ACC112 (cell line): Measurements from ENCODE around the gene ASS1.

Experiments used
- H2AFZ ChIP-seq: fragments of 200-600 bp; sonication (generic); one replicate; pipeline ENCODE4 v1.6.0; 2017; ENCODE audit warnings: antibody characterized with exemption, low read length; ENCODE audit not compliant: unreplicated experiment
- H3K27ac ChIP-seq: fragments of 200-600 bp; sonication (generic); 2 replicates; pipeline ENCODE4 v1.5.1; 2014; ENCODE audit warnings: low read depth, mild to moderate bottlenecking, antibody characterized with exemption, low read length, moderate library complexity
- H3K27me3 ChIP-seq: fragments of 200-600 bp; sonication (generic); 2 replicates; pipeline ENCODE4 v1.6.1; 2014; ENCODE audit warnings: mild to moderate bottlenecking, antibody characterized with exemption, low read length, moderate library complexity, mixed read lengths; ENCODE audit not compliant: insufficient read depth
- H3K36me3 ChIP-seq: fragments of 200-600 bp; sonication (generic); 2 replicates; pipeline ENCODE4 v1.6.1; 2016; ENCODE audit warnings: mild to moderate bottlenecking, antibody characterized with exemption, low read length, moderate library complexity, mixed read lengths; ENCODE audit not compliant: insufficient read depth
- H3K4me1 ChIP-seq: fragments of 200-600 bp; sonication (generic); one replicate; pipeline ENCODE4 v1.6.1; 2016; ENCODE audit warnings: low read length, mixed read lengths; ENCODE audit not compliant: insufficient read depth, unreplicated experiment, control insufficient read depth
- H3K4me3 ChIP-seq: fragments of 200-600 bp; sonication (generic); 2 replicates; pipeline ENCODE4 v1.5.1; 2014; ENCODE audit warnings: mild to moderate bottlenecking, low read depth, low read length
- H3K79me2 ChIP-seq: fragments of 200-600 bp; sonication (generic); one replicate; pipeline ENCODE4 v1.6.0; 2016; ENCODE audit warnings: low read length; ENCODE audit not compliant: control insufficient read depth, unreplicated experiment, insufficient read depth

Gene ASS1

GRCh38 chr9:130465383-130466096 is 20.8 kb downstream of the ASS1 start:
- no peaks in the 10 kb centered on the region for H3K36me3 ChIP-seq
- no peak overlapping the region for H3K4me3 ChIP-seq
- no peak overlapping the region for H2AFZ ChIP-seq
- no peaks in the 10 kb centered on the region for H3K27me3 ChIP-seq
- H3K79me2 ChIP-seq: no peaks in the 10 kb centered on the region
- no peak overlapping the region for H3K27ac ChIP-seq
- H3K4me1 ChIP-seq: no peaks in the 10 kb centered on the region

- H3K4me3 ChIP-seq: no peak overlapping the region
- H3K36me3 ChIP-seq: no peaks in the 10 kb centered on the region
Measured at GRCh38 chr9:130466537-130467217, 21.9 kb downstream of the ASS1 start.

GRCh38 chr9:130467316-130467715 is 22.6 kb downstream of the ASS1 start:
- H3K27me3 ChIP-seq: no peaks in the 10 kb centered on the region
- no peak overlapping the region for H2AFZ ChIP-seq
- no peaks in the 10 kb centered on the region for H3K79me2 ChIP-seq
- H3K4me3 ChIP-seq: no peak overlapping the region
- H3K27ac ChIP-seq: no peak overlapping the region
- H3K4me1 ChIP-seq: no peaks in the 10 kb centered on the region
- H3K36me3 ChIP-seq: no peaks in the 10 kb centered on the region

More at GRCh38 chr9:130466537-130467217, 21.9 kb downstream of the ASS1 start:
- no peaks in the 10 kb centered on the region for H3K27me3 ChIP-seq
- H3K79me2 ChIP-seq: no peaks in the 10 kb centered on the region
- no peak overlapping the region for H3K27ac ChIP-seq
- no peak overlapping the region for H2AFZ ChIP-seq
- no peaks in the 10 kb centered on the region for H3K4me1 ChIP-seq

GRCh38 chr9:130468566-130468965 is 23.8 kb downstream of the ASS1 start:
- Histone ChIP-seq H3K27me3 (no peaks in the 10 kb centered on the region), H3K36me3 (no peaks in the 10 kb centered on the region), H3K27ac (no peak overlapping the region), H2AFZ (no peak overlapping the region), H3K4me3 (no peak overlapping the region), H3K79me2 (no peaks in the 10 kb centered on the region), H3K4me1 (no peaks in the 10 kb centered on the region)

- Histone ChIP-seq H3K27me3 (no peaks in the 10 kb centered on the region), H3K36me3 (no peaks in the 10 kb centered on the region), H3K4me1 (no peaks in the 10 kb centered on the region), H2AFZ (no peak overlapping the region), H3K4me3 (no peak overlapping the region), H3K27ac (no peak overlapping the region), H3K79me2 (no peaks in the 10 kb centered on the region)
Measured at GRCh38 chr9:130470269-130470668, 25.5 kb downstream of the ASS1 start.

GRCh38 chr9:130470950-130471349 is 26.2 kb downstream of the ASS1 start:
- no peaks in the 10 kb centered on the region for H3K27me3 ChIP-seq
- H3K36me3 ChIP-seq: no peaks in the 10 kb centered on the region
- no peak overlapping the region for H3K4me3 ChIP-seq
- no peak overlapping the region for H2AFZ ChIP-seq
- no peak overlapping the region for H3K27ac ChIP-seq
- no peaks in the 10 kb centered on the region for H3K4me1 ChIP-seq
- no peaks in the 10 kb centered on the region for H3K79me2 ChIP-seq

GRCh38 chr9:130471411-130472183 is 26.8 kb downstream of the ASS1 start:
- no peak overlapping the region for H2AFZ ChIP-seq
- H3K79me2 ChIP-seq: no peaks in the 10 kb centered on the region
- no peaks in the 10 kb centered on the region for H3K27me3 ChIP-seq
- no peaks in the 10 kb centered on the region for H3K4me1 ChIP-seq
- no peaks in the 10 kb centered on the region for H3K36me3 ChIP-seq
- no peak overlapping the region for H3K4me3 ChIP-seq
- no peak overlapping the region for H3K27ac ChIP-seq

GRCh38 chr9:130472184-130472705 is 27.5 kb downstream of the ASS1 start:
- Histone ChIP-seq H3K27ac (no peak overlapping the region), H3K4me1 (no peaks in the 10 kb centered on the region)

GRCh38 chr9:130473009-130473408 is 28.2 kb downstream of the ASS1 start:
- no peak overlapping the region for H3K4me3 ChIP-seq
- H2AFZ ChIP-seq: no peak overlapping the region
- H3K79me2 ChIP-seq: no peaks in the 10 kb centered on the region
- no peaks in the 10 kb centered on the region for H3K36me3 ChIP-seq
- no peaks in the 10 kb centered on the region for H3K27me3 ChIP-seq
- no peaks in the 10 kb centered on the region for H3K4me1 ChIP-seq
- H3K27ac ChIP-seq: no peak overlapping the region

More at GRCh38 chr9:130472184-130472705, 27.5 kb downstream of the ASS1 start:
- Histone ChIP-seq H3K4me3 (no peak overlapping the region), H2AFZ (no peak overlapping the region), H3K27me3 (no peaks in the 10 kb centered on the region), H3K79me2 (no peaks in the 10 kb centered on the region), H3K36me3 (no peaks in the 10 kb centered on the region)

GRCh38 chr9:130473566-130473965 is 28.8 kb downstream of the ASS1 start:
- Histone ChIP-seq H3K36me3 (no peaks in the 10 kb centered on the region), H3K4me3 (no peak overlapping the region), H3K4me1 (no peaks in the 10 kb centered on the region), H3K79me2 (no peaks in the 10 kb centered on the region), H3K27ac (no peak overlapping the region), H3K27me3 (no peaks in the 10 kb centered on the region), H2AFZ (no peak overlapping the region)
